ENCODE results near the gene TIMD4. TPM values are rescaled to one million over a fixed set of nuclear protein-coding genes. Genes with fewer than 3 reads are reported as not detected.

Gene TIMD4
- total RNA-seq, 1 donor from 2014 or later: not detected

- no peak overlapping the region for H3K27ac Mint-ChIP-seq
- DNase-seq (ENCODE audit: low spot score in 2 of 2, unreplicated experiment in 2 of 2): no peak
- H3K4me3 Mint-ChIP-seq: no peak overlapping the region
- no peaks in the 10 kb centered on the region for H3K4me1 Mint-ChIP-seq
- peaks cover 1% of the 10 kb centered on the region for H3K27me3 Mint-ChIP-seq (ENCODE audit: low read depth)
- no peaks in the 10 kb centered on the region for H3K9me3 Mint-ChIP-seq
- H3K36me3 Mint-ChIP-seq: no peaks in the 10 kb centered on the region
- TF ChIP-seq CTCF (IDR thresholded peaks at IDR 0.05; ENCODE audit: unreplicated experiment): no peak
These were observed 42.1 kb downstream of the TIMD4 start for GRCh38 chr5:156920861-156921431.

GRCh38 chr5:156920042-156920860 lies 42.8 kb downstream of the TIMD4 start:
- Mint-ChIP-seq H3K4me3 (no peak overlapping the region), H3K36me3 (no peaks in the 10 kb centered on the region), H3K27ac (no peak overlapping the region), H3K27me3 (ENCODE audit: low read depth) (peaks cover 1% of the 10 kb centered on the region), H3K9me3 (no peaks in the 10 kb centered on the region), H3K4me1 (no peaks in the 10 kb centered on the region)
- no peak for TF ChIP-seq CTCF (IDR thresholded peaks at IDR 0.05; ENCODE audit: unreplicated experiment)
- DNase-seq (ENCODE audit: low spot score in 2 of 2, unreplicated experiment in 2 of 2): no peak

GRCh38 chr5:156918311-156918845 lies 44.6 kb downstream of the TIMD4 start:
- Mint-ChIP-seq H3K36me3 (no peaks in the 10 kb centered on the region), H3K27me3 (ENCODE audit: low read depth) (no peaks in the 10 kb centered on the region), H3K27ac (no peak overlapping the region), H3K9me3 (no peaks in the 10 kb centered on the region), H3K4me3 (no peak overlapping the region), H3K4me1 (no peaks in the 10 kb centered on the region)
- DNase-seq (ENCODE audit: low spot score in 2 of 2, unreplicated experiment in 2 of 2): no peak
- TF ChIP-seq CTCF (IDR thresholded peaks at IDR 0.05; ENCODE audit: unreplicated experiment): no peak

- Mint-ChIP-seq H3K27me3 (ENCODE audit: low read depth) (no peaks in the 10 kb centered on the region), H3K27ac (no peak overlapping the region), H3K9me3 (no peaks in the 10 kb centered on the region), H3K4me1 (no peaks in the 10 kb centered on the region), H3K36me3 (no peaks in the 10 kb centered on the region), H3K4me3 (no peak overlapping the region)
- no peak for DNase-seq (ENCODE audit: low spot score in 2 of 2, unreplicated experiment in 2 of 2)
- TF ChIP-seq CTCF (IDR thresholded peaks at IDR 0.05; ENCODE audit: unreplicated experiment): no peak
These were observed 48.7 kb downstream of the TIMD4 start for GRCh38 chr5:156914371-156914737.

GRCh38 chr5:156913719-156914370 lies 49.2 kb downstream of the TIMD4 start:
- no peak for TF ChIP-seq CTCF (IDR thresholded peaks at IDR 0.05; ENCODE audit: unreplicated experiment)
- Mint-ChIP-seq H3K27ac (no peak overlapping the region), H3K4me1 (no peaks in the 10 kb centered on the region), H3K4me3 (no peak overlapping the region), H3K36me3 (no peaks in the 10 kb centered on the region), H3K27me3 (ENCODE audit: low read depth) (no peaks in the 10 kb centered on the region), H3K9me3 (no peaks in the 10 kb centered on the region)
- DNase-seq (ENCODE audit: low spot score in 2 of 2, unreplicated experiment in 2 of 2): no peak

Measured in mesothelial cell of epicardium (in vitro differentiated cells).